GM19238 (cell line): ENCODE data around the gene SMCO1.
"Not testable (repeated sequence)": the region's sequence is repeated elsewhere in the genome, so short reads cannot be mapped to it uniquely, and the experiment has no call there.

Experiments
- DNase-seq: peaks from one replicate; pipeline ENCODE4 v3.0.0; 2011; ENCODE audit warnings: low spot score; ENCODE audit not compliant: insufficient read length

The SMCO1 gene

GRCh38 chr3:196496183-196496582 lies 19.0 kb downstream of the SMCO1 start:
- DNase-seq, result no peak

- DNase-seq, result no peak
These were observed 21.9 kb downstream of the SMCO1 start for GRCh38 chr3:196493292-196493691.

- DNase-seq, result no peak
These were observed 23.1 kb downstream of the SMCO1 start for GRCh38 chr3:196492080-196492479.

- no peak for DNase-seq
These were observed 25.4 kb downstream of the SMCO1 start for GRCh38 chr3:196489747-196490146.

GRCh38 chr3:196486263-196486662 lies 28.9 kb downstream of the SMCO1 start:
- no peak for DNase-seq

- DNase-seq, result no peak
These were observed 37.5 kb downstream of the SMCO1 start for GRCh38 chr3:196477678-196478077.

- DNase-seq, result no peak
These were observed 42.9 kb downstream of the SMCO1 start for GRCh38 chr3:196472286-196472685.

GRCh38 chr3:196471551-196471950 lies 43.6 kb downstream of the SMCO1 start:
- no peak for DNase-seq

- not testable (repeated sequence) for DNase-seq
These were observed 45.0 kb downstream of the SMCO1 start for GRCh38 chr3:196470182-196470581.

- no peak for DNase-seq
These were observed 51.3 kb downstream of the SMCO1 start for GRCh38 chr3:196463804-196464203.

GRCh38 chr3:196463478-196463756 lies 51.7 kb downstream of the SMCO1 start:
- DNase-seq, result no peak

- DNase-seq, result not testable (repeated sequence)
These were observed 52.3 kb downstream of the SMCO1 start for GRCh38 chr3:196462680-196463477.

GRCh38 chr3:196458063-196458462 lies 57.1 kb downstream of the SMCO1 start:
- no peak for DNase-seq

- not testable (repeated sequence) for DNase-seq
These were observed 57.7 kb downstream of the SMCO1 start for GRCh38 chr3:196457470-196457869.
